RWPE2 (cell line): ENCODE measurements around the gene NFIX.

Source experiments
- ATAC-seq: fragments of 200-7000 bp; cut with Tn5 transposase; 3 replicates; pipeline ENCODE4 v1.9.1; 2021; ENCODE audit warnings: low read depth
- DNase-seq: peaks from one replicate; pipeline ENCODE4 v3.0.0-alpha.2; 2020; ENCODE audit warnings: low spot score
- H3K27ac ChIP-seq: fragments of 450-650 bp; 2 replicates; pipeline ENCODE4 v1.5.1; 2017; ENCODE audit warnings: mild to moderate bottlenecking; ENCODE audit not compliant: poor library complexity, severe bottlenecking
- H3K27me3 ChIP-seq: fragments of 250-450 bp; sonication (Bioruptor Pico); 2 replicates; pipeline ENCODE4 v1.5.1; 2021; ENCODE audit warnings: mild to moderate bottlenecking, moderate library complexity; ENCODE audit not compliant: insufficient read depth, poor library complexity, severe bottlenecking
- H3K36me3 ChIP-seq: fragments of 250-450 bp; sonication (Bioruptor Pico); 2 replicates; pipeline ENCODE4 v1.5.1; 2020; ENCODE audit warnings: low read depth, mild to moderate bottlenecking, moderate library complexity
- H3K4me1 ChIP-seq: fragments of 250-450 bp; sonication (Bioruptor Pico); 2 replicates; pipeline ENCODE4 v1.5.1; 2021; ENCODE audit warnings: mild to moderate bottlenecking, moderate library complexity; ENCODE audit not compliant: insufficient read depth, poor library complexity, severe bottlenecking
- H3K4me3 ChIP-seq: fragments of 250-450 bp; sonication (Bioruptor Pico); 2 replicates; pipeline ENCODE4 v1.5.1; 2021; ENCODE audit warnings: mild to moderate bottlenecking, moderate library complexity; ENCODE audit not compliant: severe bottlenecking
- H3K9me3 ChIP-seq: fragments of 250-450 bp; sonication (Bioruptor Pico); 2 replicates; pipeline ENCODE4 v1.5.1; 2021; ENCODE audit warnings: mild to moderate bottlenecking, moderate library complexity; ENCODE audit not compliant: severe bottlenecking
- TF ChIP-seq, protein P1 (sequence below): fragments of 450-650 bp; IDR thresholded peaks from one replicate; pipeline ENCODE4 v1.5.1; 2017; ENCODE audit warnings: mild to moderate bottlenecking, moderate library complexity; ENCODE audit not compliant: poor library complexity, severe bottlenecking

The NFIX gene

DNA sequence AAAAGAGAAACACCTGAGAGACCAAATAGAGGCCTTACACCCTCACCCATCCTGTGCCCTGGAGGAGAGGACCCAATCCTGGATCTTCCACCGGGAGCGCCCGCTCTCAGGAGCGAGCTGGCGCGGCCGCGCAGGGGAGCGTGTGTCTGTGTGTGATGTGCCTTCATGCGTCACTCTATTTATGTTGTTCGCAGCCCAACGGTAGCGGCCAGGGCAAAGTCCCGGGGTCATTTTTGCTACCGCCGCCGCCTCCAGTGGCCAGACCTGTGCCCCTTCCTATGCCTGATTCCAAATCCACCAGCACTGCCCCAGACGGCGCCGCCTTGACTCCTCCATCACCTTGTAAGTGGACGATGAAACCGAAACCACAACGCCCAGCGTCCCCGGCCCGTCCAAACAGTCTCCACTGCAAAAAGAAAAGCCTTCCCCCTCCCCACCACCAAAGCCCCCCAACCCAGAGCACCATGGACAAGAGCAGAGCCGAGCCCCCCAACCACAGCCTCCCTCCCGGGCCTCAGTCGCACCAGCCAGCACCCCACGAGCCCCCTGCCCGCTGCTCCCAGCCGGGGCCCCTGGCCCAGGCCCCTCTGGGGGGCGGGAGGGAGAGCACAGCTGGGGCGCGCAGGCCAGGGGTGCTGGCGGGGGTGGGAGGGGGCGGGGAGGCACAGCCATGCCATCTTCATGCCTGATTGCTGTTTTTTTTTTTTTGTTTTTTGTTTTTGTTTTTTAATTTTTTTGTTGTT, 92.7 kb downstream of the NFIX start:
- no peaks in the 10 kb centered on the region for H3K4me1 ChIP-seq
- TF ChIP-seq, protein P1, sequence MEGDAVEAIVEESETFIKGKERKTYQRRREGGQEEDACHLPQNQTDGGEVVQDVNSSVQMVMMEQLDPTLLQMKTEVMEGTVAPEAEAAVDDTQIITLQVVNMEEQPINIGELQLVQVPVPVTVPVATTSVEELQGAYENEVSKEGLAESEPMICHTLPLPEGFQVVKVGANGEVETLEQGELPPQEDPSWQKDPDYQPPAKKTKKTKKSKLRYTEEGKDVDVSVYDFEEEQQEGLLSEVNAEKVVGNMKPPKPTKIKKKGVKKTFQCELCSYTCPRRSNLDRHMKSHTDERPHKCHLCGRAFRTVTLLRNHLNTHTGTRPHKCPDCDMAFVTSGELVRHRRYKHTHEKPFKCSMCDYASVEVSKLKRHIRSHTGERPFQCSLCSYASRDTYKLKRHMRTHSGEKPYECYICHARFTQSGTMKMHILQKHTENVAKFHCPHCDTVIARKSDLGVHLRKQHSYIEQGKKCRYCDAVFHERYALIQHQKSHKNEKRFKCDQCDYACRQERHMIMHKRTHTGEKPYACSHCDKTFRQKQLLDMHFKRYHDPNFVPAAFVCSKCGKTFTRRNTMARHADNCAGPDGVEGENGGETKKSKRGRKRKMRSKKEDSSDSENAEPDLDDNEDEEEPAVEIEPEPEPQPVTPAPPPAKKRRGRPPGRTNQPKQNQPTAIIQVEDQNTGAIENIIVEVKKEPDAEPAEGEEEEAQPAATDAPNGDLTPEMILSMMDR = no peak
- no peak overlapping the region for H3K4me3 ChIP-seq
- H3K9me3 ChIP-seq = no peaks in the 10 kb centered on the region
- DNase-seq (no peak), ATAC-seq (no peak)
- H3K36me3 ChIP-seq = no peaks in the 10 kb centered on the region
- H3K27ac ChIP-seq = no peak overlapping the region
- no peaks in the 10 kb centered on the region for H3K27me3 ChIP-seq

DNA sequence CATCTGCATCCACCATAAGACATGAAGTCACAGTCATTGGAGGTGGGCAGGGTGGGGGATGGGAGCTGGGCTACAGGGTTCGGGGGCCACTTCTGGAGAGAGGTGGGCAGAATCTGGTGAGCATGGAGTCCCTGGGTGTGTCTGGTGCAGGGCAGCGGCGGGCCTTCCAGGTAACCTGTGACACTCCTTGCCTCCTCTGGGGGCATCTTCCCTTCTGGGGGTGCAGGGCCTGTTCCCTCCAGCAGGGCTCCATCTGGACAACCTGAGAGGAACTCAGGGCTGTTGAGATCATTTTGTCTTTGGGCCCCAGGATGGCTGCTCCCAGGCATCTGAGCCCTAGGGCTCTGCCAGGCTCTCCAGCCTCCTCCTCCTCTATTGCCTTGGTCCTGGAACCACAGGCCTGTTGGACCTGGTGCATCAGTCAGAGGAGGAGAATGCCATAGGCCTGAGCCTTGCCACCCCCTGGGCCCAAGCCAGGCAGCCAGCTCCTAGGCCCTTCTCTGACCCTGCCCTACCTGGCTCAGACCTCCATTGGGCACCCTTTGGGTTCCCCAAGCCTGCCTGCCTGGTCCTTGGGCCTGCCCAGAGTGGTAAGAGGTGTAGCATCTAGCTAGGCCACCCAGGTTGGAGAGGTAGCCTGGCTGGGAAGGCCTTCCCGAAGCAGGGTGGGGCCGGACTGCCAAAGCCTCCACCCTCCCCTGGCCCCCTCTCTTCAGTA, 94.0 kb downstream of the NFIX start:
- no peaks in the 10 kb centered on the region for H3K9me3 ChIP-seq
- ATAC-seq = peak; percentile 60; the same call in 2 of the 3 replicates
- no peak overlapping the region for H3K27ac ChIP-seq
- H3K4me3 ChIP-seq = no peak overlapping the region
- TF ChIP-seq, protein P1 = no peak
- DNase-seq = peak; percentile 48
- no peaks in the 10 kb centered on the region for H3K4me1 ChIP-seq
- H3K36me3 ChIP-seq = no peaks in the 10 kb centered on the region
- no peaks in the 10 kb centered on the region for H3K27me3 ChIP-seq

DNA sequence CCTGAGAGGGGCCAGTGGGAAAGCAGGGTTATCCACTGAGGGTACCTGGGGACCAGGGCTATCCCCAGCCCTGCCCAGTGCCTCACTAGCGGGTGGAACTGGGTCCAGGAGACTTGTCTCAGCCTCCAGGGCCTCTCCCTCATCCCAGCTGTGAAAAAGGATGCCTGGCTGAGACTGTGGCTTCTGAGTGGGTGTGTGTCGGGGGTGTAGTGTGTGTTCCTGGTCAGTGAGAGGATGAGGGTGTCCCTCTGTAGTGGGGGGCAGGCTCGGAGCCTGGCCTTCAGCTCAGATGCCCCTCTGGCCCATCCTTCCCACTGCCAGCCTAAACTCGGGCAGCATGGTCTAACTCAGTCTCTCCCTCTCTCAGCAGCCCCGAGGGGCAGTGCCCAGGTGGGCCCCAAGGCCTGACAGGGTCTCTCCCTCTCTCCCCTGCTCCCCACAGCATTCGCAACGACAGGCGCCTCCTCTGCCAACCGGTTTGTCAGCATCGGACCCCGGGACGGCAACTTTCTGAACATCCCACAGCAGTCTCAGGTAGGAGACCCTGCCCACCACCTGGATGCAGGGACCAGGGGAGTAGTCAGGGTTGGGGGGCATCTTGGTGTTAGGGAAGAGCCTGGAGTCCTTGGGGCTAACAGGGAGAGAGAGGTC, 94.7 kb downstream of the NFIX start:
- no peaks in the 10 kb centered on the region for H3K4me1 ChIP-seq
- DNase-seq (peak; percentile 52), ATAC-seq (no peak)
- no peaks in the 10 kb centered on the region for H3K9me3 ChIP-seq
- no peaks in the 10 kb centered on the region for H3K27me3 ChIP-seq
- H3K4me3 ChIP-seq = no peak overlapping the region
- TF ChIP-seq, protein P1 = no peak
- no peak overlapping the region for H3K27ac ChIP-seq
- no peaks in the 10 kb centered on the region for H3K36me3 ChIP-seq

DNA sequence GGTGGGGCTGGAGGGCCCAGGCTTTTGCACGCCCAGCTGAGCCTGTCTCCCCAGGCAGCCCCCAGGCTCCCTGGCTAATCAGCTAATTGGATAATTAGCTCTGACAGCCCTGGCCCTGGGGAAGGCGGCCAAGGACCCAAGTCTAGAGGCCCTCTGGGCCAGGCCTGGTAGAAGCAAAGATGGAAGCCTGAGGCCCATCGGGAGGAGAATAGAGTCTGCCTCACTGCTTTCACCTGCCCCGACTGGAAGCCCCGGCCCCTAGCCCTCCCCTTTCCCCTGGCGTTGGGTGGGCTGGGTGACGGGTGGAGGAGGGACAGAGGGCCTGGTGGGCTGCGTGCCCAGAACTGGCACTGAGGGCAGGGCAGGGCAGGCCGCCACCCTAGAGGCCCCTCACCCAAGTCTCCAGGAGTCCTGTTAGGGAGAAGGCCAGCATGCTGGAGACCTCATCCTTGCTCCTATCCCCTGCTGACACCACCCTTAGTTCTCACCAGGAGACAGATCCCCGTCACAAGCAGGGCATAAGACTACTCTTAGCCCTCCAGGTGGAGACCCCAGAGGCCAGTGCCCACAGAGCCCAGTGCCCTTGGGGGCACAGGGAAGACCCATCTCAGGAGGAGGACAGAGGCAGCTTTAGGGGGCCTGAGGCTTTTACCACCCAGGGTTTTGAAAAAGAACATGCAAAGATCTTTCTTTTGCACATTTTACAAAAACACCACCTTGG, 95.4 kb downstream of the NFIX start:
- no peak overlapping the region for H3K27ac ChIP-seq
- DNase-seq = peak; percentile 64
- ATAC-seq = no peak
- H3K9me3 ChIP-seq = no peaks in the 10 kb centered on the region
- H3K4me3 ChIP-seq = no peak overlapping the region
- H3K36me3 ChIP-seq = no peaks in the 10 kb centered on the region
- H3K27me3 ChIP-seq = no peaks in the 10 kb centered on the region
- H3K4me1 ChIP-seq = no peaks in the 10 kb centered on the region
- TF ChIP-seq, protein P1 = no peak
